Keratinocyte (primary cell): ENCODE measurements around the gene WDR7. TPM values are rescaled to one million over a fixed set of nuclear protein-coding genes. Genes with fewer than 3 reads are reported as not detected.

Experiments
- DNase-seq: peaks from one replicate; pipeline ENCODE4 v3.0.0-alpha.2; 2011; ENCODE audit warnings: low read depth, missing footprints, low spot score
- FAIRE-seq: peaks from 2 replicates; lab custom pipeline; 2011; peaks lifted over from hg19 to GRCh38; lab: Jason Lieb, UNC
- H2AFZ ChIP-seq: 2 replicates; pipeline ENCODE4 v1.6.0; 2012; ENCODE audit warnings: low read length, control low read depth, inconsistent platforms; ENCODE audit not compliant: control insufficient read depth
- H3K27ac ChIP-seq: 2 replicates; pipeline ENCODE4 v1.5.1; 2011; ENCODE audit warnings: low read length; ENCODE audit not compliant: control insufficient read depth, insufficient read depth
- H3K27me3 ChIP-seq: 3 replicates; pipeline ENCODE4 v1.6.0; 2011; ENCODE audit warnings: low read length; ENCODE audit not compliant: control insufficient read depth, insufficient read depth; ENCODE audit errors: extremely low read depth
- H3K36me3 ChIP-seq, 2 experiments: 2 replicates in 1 of 2; 3 replicates in 1 of 2; pipeline ENCODE4 v1.5.1; 2011; ENCODE audit warnings: low read length in 2 of 2, mild to moderate bottlenecking in 1 of 2; ENCODE audit not compliant: control insufficient read depth in 2 of 2, insufficient read depth in 2 of 2; ENCODE audit errors: extremely low read depth in 1 of 2
- H3K4me1 ChIP-seq: 3 replicates; pipeline ENCODE4 v1.5.1; 2011; ENCODE audit warnings: low read length; ENCODE audit not compliant: control insufficient read depth, insufficient read depth; ENCODE audit errors: extremely low read depth
- H3K4me2 ChIP-seq: 3 replicates; pipeline ENCODE4 v1.6.0; 2011; ENCODE audit warnings: low read depth, low read length; ENCODE audit not compliant: control insufficient read depth, insufficient read depth; ENCODE audit errors: extremely low read depth
- H3K4me3 ChIP-seq, 3 experiments: fragments of 200-600 bp in 1 of 3; sonication (generic) in 1 of 3; 2 replicates in 2 of 3; 3 replicates in 1 of 3; pipeline ENCODE4 v1.5.1; 2011 to 2016; ENCODE audit warnings: low read length in 3 of 3, mild to moderate bottlenecking in 3 of 3, control low read depth in 2 of 3, inconsistent platforms in 1 of 3, low read depth in 1 of 3, mixed read lengths in 1 of 3, mixed run types in 1 of 3, moderate library complexity in 1 of 3; ENCODE audit not compliant: control insufficient read depth in 2 of 3, insufficient read depth in 2 of 3; ENCODE audit errors: extremely low read depth in 1 of 3
- H3K79me2 ChIP-seq: 2 replicates; pipeline ENCODE4 v1.6.0; 2012; ENCODE audit warnings: low read length; ENCODE audit not compliant: control insufficient read depth, insufficient read depth
- H3K9ac ChIP-seq: 3 replicates; pipeline ENCODE4 v1.6.0; 2011; ENCODE audit warnings: low read length; ENCODE audit not compliant: control insufficient read depth, insufficient read depth; ENCODE audit errors: extremely low read depth
- H3K9me1 ChIP-seq: 3 replicates; pipeline ENCODE4 v1.6.0; 2011; ENCODE audit warnings: low read length; ENCODE audit not compliant: control insufficient read depth, insufficient read depth; ENCODE audit errors: extremely low read depth
- H3K9me3 ChIP-seq: 2 replicates; pipeline ENCODE4 v1.5.1; 2012; ENCODE audit warnings: low read depth, low read length; ENCODE audit not compliant: control insufficient read depth
- H4K20me1 ChIP-seq: 3 replicates; pipeline ENCODE4 v1.6.0; 2011; ENCODE audit warnings: low read length; ENCODE audit not compliant: control insufficient read depth, insufficient read depth; ENCODE audit errors: extremely low read depth
- CTCF ChIP-seq, 3 experiments: IDR thresholded peaks in 1 of 3; conservative IDR thresholded peaks in 1 of 3; optimal IDR thresholded peaks in 1 of 3; 2 replicates in 2 of 3; 3 replicates in 1 of 3; pipeline versions ENCODE3 to v1.5.1; 2011; ENCODE audit warnings: low read length in 3 of 3, mild to moderate bottlenecking in 3 of 3, moderate library complexity in 2 of 3, control low read depth in 1 of 3, inconsistent platforms in 1 of 3; ENCODE audit not compliant: insufficient read depth in 2 of 3; ENCODE audit errors: extremely low read depth in 1 of 3
- EZH2 ChIP-seq: IDR thresholded peaks from one replicate; pipeline ENCODE4 v1.6.1; 2012; ENCODE audit warnings: inconsistent platforms, mild to moderate bottlenecking, low read length, moderate library complexity
- dilution Hi-C: fragments of 300-500 bp; cut with MboI; formaldehyde crosslinking; loops from one replicate; pipeline ENCODE4 v1.7.0; 2020; ENCODE audit warnings: low sequenced_read_pairs; ENCODE audit not compliant: extremely low pct_ligation_motif_present
- polyA plus RNA-seq, 5 experiments: library from polyadenylated mRNA; depleted of rRNA in 3 of 5; stranded (reverse) in 3 of 5; stranded (forward) in 1 of 5; unstranded in 1 of 5; fragments of >200 nt; gene quantifications; 1 replicate in 1 of 5; 2 replicates in 3 of 5; 3 replicates in 1 of 5; pipeline versions ENCODE4 v1.2.1 to v1.2.3, GENCODE V29; 2011 to 2012; ENCODE audit warnings: missing spikeins in 2 of 5, low read depth in 1 of 5, low replicate concordance in 1 of 5

The WDR7 gene
- polyA plus RNA-seq, 1 donor (not counting 4 experiments of a cell fraction or from before 2014, with no cell fraction given): 6.9 TPM

GRCh38 chr18:56987236-56987635 is 336.1 kb downstream of the WDR7 start:
- Histone ChIP-seq H4K20me1 (no peaks in the 10 kb centered on the region), H3K36me3 (no peaks in the 10 kb centered on the region), H3K9me3 (no peaks in the 10 kb centered on the region), H2AFZ (no peak overlapping the region), H3K9ac (no peak overlapping the region), H3K4me2 (no peak overlapping the region), H3K4me3 (no peak overlapping the region), H3K27me3 (no peaks in the 10 kb centered on the region), H3K27ac (no peak overlapping the region), H3K4me1 (no peaks in the 10 kb centered on the region), H3K79me2 (no peaks in the 10 kb centered on the region), H3K9me1 (no peaks in the 10 kb centered on the region)
- dilution Hi-C loops: no loop called here
- no peak for DNase-seq
- TF ChIP-seq CTCF (optimal IDR thresholded peaks at IDR 0.05 in 1 of 3, IDR thresholded peaks at IDR 0.05 in 1 of 3, conservative IDR thresholded peaks at IDR 0.05 in 1 of 3; ENCODE audit: extremely low read depth in 1 of 3, insufficient read depth in 2 of 3, low read length in 3 of 3) (no peak), EZH2 (no peak)
- no peak for FAIRE-seq

- no peaks in the 10 kb centered on the region for H3K9me3 ChIP-seq
- dilution Hi-C loops: no loop called here
- H3K27ac ChIP-seq: no peak overlapping the region
- no peak overlapping the region for H3K4me3 ChIP-seq
- H4K20me1 ChIP-seq: no peaks in the 10 kb centered on the region
- no peaks in the 10 kb centered on the region for H3K9me1 ChIP-seq
- no peaks in the 10 kb centered on the region for H3K79me2 ChIP-seq
- no peak overlapping the region for H2AFZ ChIP-seq
- no peak overlapping the region for H3K9ac ChIP-seq
- H3K27me3 ChIP-seq: no peaks in the 10 kb centered on the region
- DNase-seq: no peak
- H3K4me2 ChIP-seq: no peak overlapping the region
- no peak for FAIRE-seq
- peaks cover 5% of the 10 kb centered on the region for H3K4me1 ChIP-seq
- TF ChIP-seq CTCF (optimal IDR thresholded peaks at IDR 0.05 in 1 of 3, IDR thresholded peaks at IDR 0.05 in 1 of 3, conservative IDR thresholded peaks at IDR 0.05 in 1 of 3; ENCODE audit: extremely low read depth in 1 of 3, insufficient read depth in 2 of 3, low read length in 3 of 3) (no peak), EZH2 (no peak)
- H3K36me3 ChIP-seq: no peaks in the 10 kb centered on the region
These were observed 336.9 kb downstream of the WDR7 start for GRCh38 chr18:56988022-56988421.
